Fibroblast of skin of left quadriceps (primary cell): ENCODE results near the gene SNX33.
"Not testable (repeated sequence)": the region's sequence is repeated elsewhere in the genome, so short reads cannot be mapped to it uniquely, and the experiment has no call there.

Experiments used
- DNase-seq, 2 experiments: peaks; one replicate each; pipeline ENCODE4 v3.0.0-alpha.2; 2013; ENCODE audit warnings: low read depth in 2 of 2

SNX33 gene

GRCh38 chr15:75699961-75700874, 52.5 kb downstream of the SNX33 start:
- DNase-seq: peak in 1 of 2 experiments; percentile 28

GRCh38 chr15:75701071-75702003, 53.6 kb downstream of the SNX33 start:
- not testable (repeated sequence) for DNase-seq

- DNase-seq: no peak
Measured at GRCh38 chr15:75702436-75702835, 54.7 kb downstream of the SNX33 start.

- not testable (repeated sequence) for DNase-seq
Measured at GRCh38 chr15:75703440-75704262, 55.9 kb downstream of the SNX33 start.

GRCh38 chr15:75704263-75704615, 56.5 kb downstream of the SNX33 start:
- no peak for DNase-seq

- no peak for DNase-seq
Measured at GRCh38 chr15:75704618-75705017, 56.9 kb downstream of the SNX33 start.

- not testable (repeated sequence) for DNase-seq
Measured at GRCh38 chr15:75705375-75705774, 57.7 kb downstream of the SNX33 start.

- no peak for DNase-seq
Measured at GRCh38 chr15:75705854-75706681, 58.4 kb downstream of the SNX33 start.

- DNase-seq: no peak
Measured at GRCh38 chr15:75706682-75706954, 58.9 kb downstream of the SNX33 start.

GRCh38 chr15:75709458-75709857, 61.7 kb downstream of the SNX33 start:
- DNase-seq: not testable (repeated sequence)

GRCh38 chr15:75710874-75711273, 63.2 kb downstream of the SNX33 start:
- not testable (repeated sequence) for DNase-seq

- not testable (repeated sequence) for DNase-seq
Measured at GRCh38 chr15:75711495-75711894, 63.8 kb downstream of the SNX33 start.
